ENCODE results near the gene TMC1.
"Not testable (repeated sequence)": the region's sequence is repeated elsewhere in the genome, so short reads cannot be mapped to it uniquely, and the experiment has no call there.

The TMC1 gene

DNA sequence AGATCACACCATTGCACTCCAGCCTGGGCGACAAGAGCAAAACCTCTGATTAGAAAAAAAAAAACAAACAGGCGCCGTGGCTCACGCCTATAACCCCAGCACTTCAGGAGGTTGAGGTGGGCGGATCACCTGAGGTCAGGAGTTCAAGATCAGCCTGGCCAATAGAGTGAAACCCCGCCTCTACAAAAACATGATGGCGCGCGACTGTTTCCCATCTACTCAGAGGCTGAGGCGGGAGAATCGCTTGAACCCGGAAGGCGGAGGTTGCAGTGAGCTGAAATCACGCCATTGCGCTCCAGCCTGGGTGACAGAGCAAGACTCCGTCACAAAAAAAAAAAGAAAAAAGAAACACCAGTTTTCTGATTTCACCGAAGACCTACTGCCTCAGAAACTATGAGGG, at the start of gene TMC1:
TSS of gene TMC1 (plus strand) at position 193 of the 400 bp plus-strand sequence. CDS start 127,041 bp downstream, outside the sequence.
- not testable (repeated sequence) for DNase-seq (ENCODE audit: low spot score)

DNA sequence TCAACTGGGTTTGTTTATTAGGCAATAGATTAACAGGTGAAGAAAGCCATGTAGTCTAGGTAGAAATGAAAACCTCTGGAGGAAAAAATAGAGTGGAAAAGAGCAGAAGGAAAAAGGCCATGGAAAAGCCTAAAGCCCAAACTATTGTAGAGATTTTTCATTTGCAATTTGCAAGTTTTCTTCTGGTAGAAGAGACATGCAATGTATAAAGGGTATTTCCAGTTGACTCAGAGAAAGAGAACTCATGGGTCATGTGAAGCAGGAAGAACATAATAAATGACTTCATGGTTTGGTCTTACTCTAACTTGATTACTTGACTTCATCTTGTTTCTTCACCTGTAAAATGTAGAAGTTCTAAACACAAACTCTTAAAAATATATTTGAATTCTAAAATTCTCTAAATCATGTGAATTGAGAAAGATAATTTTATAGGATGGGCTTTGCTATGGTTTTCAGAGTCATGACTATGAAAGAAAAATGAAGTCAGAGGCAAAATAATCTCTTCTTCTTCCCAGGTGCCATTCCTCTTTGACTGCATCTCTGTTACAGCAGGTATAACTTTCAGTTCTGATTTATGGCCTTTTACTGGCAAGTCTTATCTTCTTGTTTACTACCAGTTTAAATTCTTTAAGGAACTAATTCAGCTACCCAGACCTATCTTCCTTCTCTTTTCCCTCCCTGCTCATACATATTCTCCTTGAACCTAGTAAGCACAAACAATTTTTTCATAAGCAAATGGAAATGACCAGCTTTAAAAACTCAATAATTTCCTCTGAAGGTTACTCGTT, 47.7 kb upstream of the TMC1 start:
- peak; percentile 22 for DNase-seq (ENCODE audit: low spot score)

DNA sequence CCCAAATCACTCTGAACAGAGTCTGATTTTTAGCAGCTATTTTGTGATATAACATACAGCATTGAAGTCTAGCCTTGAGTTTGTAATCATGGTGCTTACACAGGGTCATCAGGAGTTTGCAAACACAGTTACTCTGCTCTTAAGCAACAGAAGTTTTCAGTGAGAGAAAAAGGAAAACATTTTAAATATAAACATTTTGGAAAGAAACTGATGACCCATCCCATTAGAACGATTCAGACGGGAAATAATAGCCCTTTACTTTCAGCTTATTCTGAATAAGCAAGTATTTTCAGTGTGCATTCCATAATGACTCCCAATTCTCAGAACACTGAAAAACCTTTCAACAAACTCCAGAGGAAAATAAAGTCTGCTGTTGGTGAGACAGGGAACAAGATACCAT, 46.7 kb upstream of the TMC1 start:
- no peak for DNase-seq (ENCODE audit: low spot score)

DNA sequence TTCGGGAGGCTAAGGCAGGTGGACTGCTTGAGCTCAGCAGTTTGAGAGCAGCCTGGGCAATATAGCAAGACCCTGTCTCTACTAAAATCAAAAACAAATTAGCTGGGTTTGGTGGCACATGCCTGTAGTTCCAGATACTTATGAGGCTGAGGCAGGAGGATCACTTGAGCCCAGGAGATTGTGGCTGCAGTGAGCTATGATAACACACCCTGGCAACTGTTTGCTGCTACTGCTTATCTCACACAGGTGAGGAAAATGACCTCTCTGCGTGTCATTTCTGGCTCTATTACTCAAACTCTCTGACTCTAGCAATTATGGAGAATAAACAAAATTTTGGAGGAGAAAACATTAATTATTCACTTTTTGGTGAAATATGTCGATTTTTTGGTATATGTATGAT, 45.3 kb upstream of the TMC1 start:
- DNase-seq (ENCODE audit: low spot score) = no peak

DNA sequence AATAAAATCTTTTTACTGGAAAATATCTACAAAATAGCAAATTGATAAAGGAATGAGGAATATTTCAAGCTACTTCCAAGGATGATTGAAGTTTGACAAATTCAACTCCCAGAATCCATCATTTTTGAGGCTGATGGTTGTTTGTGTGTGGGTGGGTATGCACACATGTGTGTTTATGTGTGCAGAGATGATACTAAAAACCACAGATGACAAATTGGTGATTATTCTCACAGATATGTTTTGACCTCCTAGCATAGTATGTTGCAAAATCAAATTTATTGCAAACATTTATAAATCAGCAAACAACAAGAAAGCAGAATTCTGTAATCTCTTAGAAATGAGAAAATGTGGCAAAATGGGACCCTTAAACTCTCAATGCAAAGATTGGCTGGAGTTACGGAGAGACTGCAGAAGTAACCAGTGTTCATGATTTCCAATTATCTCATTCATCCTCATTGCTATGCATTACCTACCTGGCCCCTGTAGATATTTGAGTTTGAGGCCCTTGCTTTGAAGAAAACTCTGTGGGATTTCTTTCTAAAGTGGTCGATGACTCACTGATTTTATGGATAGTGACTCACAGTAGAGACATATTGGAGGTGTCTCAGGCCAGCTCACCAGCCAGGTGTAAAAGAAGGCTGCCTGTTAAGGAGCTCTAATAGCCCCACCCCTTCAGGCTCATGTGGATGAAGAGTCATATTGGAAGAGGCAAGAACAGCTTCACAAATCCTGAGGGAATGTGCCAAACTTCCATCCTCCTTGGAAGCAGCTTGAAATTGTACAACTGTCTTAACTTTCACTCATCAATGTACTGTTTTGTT, 44.6 kb upstream of the TMC1 start:
- DNase-seq (ENCODE audit: low spot score) = peak; percentile 65

DNA sequence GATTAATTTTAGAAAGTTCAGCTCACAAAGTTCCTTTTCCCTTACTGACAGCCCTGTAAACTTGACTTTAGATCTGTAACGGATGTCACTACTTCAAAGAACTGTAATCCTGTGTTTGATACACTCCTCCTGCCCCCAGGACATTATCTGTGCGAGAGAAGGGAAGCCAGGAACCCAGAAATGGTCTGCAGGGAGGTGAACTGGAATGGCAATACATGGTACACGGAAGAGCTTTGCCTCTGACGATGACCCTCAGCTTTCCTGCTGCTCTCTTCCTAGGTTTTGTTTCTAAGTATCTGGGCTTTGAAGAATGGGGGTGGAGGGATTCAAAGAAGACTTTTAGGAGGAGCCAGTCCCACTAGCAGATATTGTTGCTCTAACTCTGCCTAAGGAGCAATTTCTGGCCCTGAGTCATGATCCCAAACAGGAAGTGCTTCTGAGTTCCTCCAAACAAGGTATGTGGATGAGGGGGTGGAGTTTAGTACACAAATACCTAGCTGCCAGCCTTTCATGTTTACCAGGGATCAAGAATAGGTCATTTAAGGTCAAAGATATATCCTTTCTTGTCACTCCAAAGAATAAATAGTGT, 43.4 kb upstream of the TMC1 start:
- DNase-seq (ENCODE audit: low spot score) = no peak

DNA sequence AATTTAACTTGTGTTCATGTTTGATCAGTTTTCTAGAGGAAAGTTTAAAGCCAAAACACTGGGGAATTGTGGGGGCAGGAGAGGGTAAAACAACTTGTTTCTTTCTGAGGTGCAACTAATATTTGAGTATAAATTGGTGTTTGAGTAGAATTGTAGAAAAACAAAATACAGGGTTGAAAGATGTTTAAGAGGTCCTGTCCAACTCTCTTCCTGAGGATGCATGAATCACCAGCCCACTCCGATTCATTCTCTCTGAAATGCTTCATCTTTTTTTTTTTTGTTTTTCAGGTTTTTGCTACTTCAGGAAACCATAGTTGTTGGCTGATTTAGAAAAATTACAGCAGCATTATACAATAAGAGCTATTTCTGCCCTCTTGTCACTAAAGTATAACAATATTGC, 42.4 kb upstream of the TMC1 start:
- no peak for DNase-seq (ENCODE audit: low spot score)

DNA sequence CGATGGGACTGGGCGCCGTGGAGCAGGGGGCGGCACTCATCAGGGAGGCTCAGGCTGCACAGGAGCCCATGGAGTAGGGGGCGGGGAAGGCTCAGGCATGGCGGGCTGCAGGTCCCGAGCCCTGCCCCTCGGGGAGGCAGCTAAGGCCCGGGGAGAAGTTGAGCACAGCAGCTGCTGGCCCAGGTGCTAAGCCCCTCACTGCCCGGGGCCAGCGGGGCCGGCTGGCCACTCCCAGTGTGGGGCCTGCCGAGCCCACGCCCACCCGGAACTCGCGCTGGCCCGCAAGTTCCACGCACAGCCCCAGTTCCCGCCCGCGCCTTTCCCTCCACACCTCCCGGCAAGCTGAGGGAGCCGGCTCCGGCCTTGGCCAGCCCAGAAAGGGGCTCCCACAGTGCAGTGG, 41.1 kb upstream of the TMC1 start:
- DNase-seq (ENCODE audit: low spot score) = not testable (repeated sequence)

DNA sequence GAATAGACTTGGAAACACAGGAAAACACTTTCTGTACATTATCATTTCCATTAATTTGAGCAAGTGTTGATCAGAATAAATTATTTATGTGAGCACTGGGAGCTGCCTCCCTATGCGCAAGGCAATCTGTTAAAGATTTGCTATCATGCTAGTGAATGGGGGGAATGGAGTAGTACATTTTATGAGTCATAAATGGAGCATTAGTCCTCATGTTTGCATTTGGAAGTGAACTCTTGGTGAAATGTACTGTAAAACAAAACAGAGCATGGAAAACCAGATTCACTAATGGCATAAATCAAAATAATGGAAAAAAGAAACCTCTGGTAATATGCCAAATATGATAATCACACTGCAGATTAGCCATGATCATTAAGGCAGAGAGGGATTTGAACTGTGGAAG, 40.5 kb upstream of the TMC1 start:
- DNase-seq (ENCODE audit: low spot score) = no peak

DNA sequence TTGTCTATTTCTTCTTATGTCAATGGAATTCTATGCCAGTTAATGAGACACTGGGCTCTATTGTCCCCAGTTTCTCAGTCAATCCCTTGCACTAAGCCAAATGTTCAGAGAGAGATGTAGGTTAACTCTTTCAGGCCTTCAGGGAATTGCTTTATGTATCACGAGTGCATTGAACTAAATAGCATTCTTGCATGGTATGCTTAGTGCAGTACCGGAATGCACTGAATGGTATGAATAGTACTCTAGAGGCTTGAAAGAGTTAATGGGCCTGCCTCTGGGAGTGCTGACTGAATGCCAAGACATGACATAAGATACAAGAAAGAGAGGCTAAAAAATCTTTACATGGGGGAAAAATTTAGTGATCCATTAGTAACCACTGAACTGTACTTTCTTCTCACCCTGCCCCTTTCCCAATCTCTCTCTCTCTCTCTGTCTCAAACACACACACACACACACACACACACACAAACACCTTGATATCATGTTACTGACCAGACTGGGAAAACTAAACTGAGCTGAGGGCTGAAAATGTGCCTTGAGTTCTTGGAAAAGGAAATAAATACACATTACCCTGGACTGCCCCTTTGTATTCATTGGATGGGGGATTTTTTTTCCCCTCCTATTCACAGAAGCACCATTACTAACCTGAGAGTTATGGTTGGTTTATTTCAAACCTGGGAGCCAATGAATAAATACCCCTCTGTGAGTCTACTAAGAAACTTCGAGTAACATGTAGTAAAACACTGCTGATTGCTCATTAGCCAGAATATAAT, 35.4 kb upstream of the TMC1 start:
- DNase-seq (ENCODE audit: low spot score) = no peak

DNA sequence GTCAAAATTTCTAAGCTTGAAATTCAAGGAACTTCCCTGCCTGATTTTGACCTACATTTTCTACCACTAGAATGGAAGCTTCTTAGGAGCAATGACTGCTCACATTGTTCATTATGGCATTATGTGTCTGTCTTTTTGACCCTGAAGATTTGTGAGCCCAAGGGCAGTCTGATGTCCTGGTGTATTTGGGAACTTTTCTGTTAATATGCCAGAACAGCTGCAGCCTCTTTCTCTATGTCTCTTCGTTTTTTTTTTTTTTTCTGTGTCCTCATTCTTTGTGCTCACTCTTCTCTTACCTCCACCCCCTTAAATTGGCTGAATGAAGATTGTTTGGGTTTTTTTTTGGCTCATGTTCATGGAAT, 34.8 kb upstream of the TMC1 start:
- DNase-seq (ENCODE audit: low spot score) = no peak

DNA sequence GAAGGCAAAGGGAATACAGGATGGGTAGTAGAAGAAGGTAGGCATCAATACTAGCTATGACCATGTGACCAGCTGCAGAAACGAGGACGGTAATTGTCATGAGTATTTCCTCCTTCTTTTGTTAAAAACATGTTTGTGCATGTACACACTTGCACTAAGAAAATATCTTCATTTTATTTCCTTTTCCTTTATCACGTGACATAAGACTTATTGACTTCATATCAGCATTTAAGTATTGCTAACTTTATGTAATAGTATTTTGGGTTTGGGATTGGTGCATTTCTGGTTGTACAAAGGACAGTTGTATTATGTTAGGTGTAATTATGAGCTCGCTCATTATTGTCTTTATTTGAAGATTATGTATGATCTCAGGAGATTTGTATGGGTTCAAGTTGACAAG, 33.7 kb upstream of the TMC1 start:
- DNase-seq (ENCODE audit: low spot score) = not testable (repeated sequence)

DNA sequence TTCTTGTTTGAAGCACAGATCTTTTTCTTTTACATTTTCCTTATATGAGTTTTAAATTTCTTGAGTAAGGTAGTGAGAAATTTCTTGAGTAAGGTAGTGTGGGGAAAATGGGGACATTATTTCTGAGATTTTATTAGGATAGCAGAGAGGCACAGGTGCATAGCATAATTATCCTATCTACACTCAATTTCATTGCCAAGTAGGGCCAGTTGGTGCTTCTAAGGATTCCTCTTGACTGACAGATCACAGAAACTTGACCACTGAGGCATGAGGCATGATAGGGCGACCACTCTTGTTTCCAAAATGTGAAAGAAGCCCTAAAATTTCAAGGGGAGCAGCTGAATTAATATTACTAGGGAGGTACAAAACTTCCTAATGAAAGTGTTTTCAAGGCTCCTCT, 31.4 kb upstream of the TMC1 start:
- DNase-seq (ENCODE audit: low spot score) = no peak

DNA sequence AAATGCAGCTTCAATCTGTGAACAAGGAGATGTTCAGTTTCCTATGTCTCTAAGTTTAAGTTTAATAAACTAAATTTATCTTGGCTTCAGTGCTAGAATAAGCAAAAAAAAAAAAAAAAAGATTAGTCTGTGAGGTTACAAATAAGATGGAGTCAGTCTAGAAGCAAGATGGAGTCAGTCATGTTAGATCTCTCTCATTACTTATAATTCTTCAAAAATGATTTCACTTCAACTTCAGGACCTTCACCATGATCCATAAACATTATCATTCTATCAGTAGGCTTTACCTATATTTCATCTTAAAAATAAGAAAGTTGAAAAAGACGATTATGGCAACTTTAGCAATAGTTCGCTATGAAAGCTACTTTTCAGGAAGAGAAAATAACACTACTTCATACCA, 30.2 kb upstream of the TMC1 start:
- no peak for DNase-seq (ENCODE audit: low spot score)

DNA sequence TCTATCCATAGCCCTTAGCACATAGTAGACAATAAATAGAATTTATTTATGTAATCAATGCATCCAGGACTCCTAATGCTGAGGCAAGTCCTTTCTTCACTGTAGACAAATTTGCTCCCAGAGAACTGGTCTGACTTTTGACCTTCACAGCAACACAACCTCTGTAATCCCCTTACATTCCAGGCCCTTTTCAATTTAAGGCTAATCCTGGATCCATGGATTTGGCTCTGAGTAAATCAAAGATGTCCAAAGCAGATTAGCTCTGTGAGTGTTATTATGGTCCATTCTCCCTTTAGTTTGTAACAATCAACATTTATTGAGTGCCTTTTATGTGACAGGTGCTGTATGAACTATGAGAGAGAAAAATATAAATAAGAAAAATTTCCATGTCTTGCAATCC, 27.4 kb upstream of the TMC1 start:
- DNase-seq (ENCODE audit: low spot score) = no peak

DNA sequence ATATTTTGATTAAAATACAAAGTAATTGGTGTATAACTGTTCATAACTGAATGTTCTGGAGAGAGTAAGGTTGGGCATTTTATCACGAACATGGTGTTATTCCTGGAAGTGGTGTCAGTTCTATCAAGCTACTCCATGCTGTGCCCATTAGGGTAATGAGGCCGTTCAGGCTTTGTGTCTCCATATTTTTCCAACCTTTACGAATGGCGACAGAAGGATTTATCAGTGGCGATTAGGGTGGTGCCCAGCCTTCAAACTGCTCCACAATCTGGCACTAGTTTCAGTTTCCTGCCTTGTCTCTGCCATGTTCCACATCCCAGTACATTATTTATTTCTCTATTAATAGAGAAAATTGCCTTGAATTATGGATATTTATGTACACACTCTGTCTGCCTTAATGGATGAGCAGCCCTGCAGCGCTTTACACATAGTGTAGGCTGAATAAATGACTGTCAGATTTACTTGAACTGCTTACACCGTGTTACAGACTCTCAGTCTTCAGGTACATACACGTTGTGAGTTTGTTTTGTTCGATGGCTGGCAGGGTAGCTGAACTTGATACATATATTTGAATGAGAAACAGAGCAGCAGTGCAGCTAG, 23.9 kb upstream of the TMC1 start:
- DNase-seq (ENCODE audit: low spot score) = no peak

DNA sequence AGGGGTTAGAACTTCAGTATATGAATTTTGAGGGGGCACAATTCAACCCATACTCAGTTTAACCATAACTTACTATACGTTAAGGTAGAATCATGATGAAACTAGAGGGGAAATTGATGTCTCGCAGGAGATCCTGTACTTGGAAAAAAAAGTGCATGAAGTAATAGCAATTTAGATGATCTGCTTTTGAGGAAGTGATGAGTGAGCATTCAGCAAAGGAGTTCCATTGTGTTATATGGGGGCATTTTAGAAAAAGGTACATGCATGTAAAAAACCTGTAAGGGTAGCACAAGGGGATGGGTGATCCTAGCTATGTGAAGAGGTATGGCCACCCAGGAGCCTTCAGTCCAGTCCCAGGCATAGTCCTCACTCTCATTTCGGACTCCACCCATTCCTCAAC, 14.8 kb upstream of the TMC1 start:
- no peak for DNase-seq (ENCODE audit: low spot score)

DNA sequence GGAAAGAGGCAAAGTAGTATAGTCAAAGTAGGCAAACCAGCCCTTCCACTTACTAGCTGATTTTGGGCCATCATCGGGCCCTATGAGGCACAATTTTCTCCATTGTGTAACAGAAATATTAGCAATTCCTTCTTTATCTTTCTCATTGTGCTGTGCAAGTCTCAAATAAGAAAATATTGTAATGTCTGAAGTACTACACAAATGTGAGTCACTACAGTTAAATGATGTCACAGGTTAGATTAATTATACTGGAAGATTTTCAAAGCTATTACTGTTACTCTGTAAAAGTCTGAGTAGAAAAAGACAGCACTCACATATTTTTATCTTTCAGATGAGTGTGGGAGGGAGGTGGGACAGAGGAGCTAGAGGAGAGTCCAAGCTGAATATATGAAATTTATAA, 12.4 kb upstream of the TMC1 start:
- no peak for DNase-seq (ENCODE audit: low spot score)

DNA sequence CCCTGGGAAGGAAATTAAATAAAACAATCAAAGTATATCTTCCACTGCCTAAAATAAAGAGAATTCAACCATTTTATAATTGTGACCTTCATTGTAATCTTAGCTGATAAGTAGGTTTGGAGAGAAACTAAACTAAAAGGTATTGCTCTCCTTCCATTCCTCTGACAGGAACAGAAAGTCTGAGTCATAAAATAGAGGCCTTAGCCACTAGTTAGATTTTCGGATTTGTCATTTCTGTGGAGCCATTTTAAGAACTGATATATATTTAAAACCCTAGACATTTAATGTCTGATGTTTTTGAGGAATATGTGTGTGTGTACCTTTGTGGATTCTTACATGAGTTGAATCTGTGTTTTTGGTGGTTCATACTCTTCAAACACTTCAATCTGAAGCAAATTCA, 11.8 kb upstream of the TMC1 start:
- DNase-seq (ENCODE audit: low spot score) = no peak

DNA sequence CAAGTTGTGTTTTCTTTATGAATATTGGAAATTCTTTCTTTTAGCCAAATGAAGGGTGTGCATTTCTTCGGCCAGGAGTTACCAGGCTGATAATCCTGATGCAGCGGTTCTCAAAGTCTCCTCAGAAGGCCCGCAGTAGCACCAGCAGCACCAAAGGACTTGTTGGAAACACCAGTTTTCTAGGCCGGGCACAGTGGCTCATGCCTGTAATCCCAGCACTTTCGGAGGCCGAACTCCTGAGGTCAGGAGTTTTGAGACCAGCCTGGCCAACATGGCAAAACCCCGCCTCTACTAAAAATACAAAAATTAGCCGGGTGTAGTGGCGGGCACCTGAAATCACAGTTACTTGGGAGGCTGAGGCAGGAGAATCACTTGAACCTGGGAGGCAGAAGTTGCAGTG, 397 bp upstream of the TMC1 start:
- DNase-seq (ENCODE audit: low spot score) = not testable (repeated sequence)

DNA sequence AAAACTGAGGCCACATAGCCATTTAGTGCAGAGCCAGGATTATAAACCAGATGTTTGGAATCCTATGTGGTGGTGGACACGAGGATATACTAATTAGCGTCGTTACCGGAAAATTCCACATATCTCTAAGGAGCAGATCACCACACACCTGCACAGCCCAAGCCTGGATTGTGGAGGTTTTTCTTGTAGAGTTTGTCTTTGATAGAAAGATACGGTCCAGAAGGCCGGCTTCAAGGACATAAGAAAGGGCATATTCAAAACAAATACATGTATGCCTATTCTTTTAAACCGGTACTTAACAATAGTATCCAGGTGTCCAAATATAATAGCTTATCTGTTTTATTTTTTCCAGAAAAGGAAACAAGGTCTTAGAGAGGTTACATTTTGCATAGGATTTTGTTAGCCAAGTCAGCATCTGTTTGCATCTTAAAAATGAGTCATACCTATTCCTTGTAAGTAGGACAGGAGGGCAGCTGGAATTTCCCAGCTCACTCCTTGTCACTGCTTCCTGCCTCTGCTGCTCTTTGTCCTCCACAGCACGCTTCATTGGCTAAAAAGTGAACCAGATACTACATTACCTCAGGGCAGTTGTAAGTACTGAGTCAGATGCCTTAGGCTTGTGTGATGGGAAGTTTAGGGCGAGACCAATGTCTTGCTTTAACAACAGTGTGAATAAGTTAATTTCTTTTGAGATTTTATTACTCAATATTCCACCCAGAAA, 3.6 kb downstream of the TMC1 start:
- peak; percentile 63 for DNase-seq (ENCODE audit: low spot score)
